GM21423 (cell line): ENCODE measurements around the gene SLC23A2.
"Not testable (repeated sequence)": the region's sequence is repeated elsewhere in the genome, so short reads cannot be mapped to it uniquely, and the experiment has no call there.

Source experiments
- ATAC-seq: cut with Tn5 transposase; IDR thresholded peaks from one replicate; pipeline ENCODE4 v1.9.1; 2021; ENCODE audit warnings: mild to moderate bottlenecking, moderate library complexity; ENCODE audit not compliant: unreplicated experiment

Gene SLC23A2

GRCh38 chr20:4883051-4883450 is 118.3 kb downstream of the SLC23A2 start:
- ATAC-seq = no peak

GRCh38 chr20:4881006-4881730 is 120.1 kb downstream of the SLC23A2 start:
- ATAC-seq = no peak

DNA sequence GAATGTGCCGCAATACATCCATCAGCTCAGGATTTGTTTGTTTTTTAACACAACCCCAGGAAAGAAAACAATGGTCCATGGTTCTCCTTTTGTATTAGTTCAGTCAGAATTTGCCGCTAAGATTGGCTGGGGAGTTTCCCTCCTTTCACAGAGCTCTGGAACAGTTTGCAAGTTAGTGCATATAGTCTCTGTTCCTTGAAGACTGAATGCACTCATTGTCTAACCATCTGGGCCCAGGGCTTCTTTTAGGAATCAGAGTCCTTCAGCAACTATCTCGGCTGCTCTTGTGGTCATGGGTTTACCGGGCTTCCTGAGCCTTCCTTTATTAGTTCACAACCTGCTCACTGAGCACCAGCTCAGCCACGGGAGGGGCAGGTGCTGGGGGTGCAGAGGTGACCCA is 121.3 kb downstream of the SLC23A2 start:
- no peak for ATAC-seq

DNA sequence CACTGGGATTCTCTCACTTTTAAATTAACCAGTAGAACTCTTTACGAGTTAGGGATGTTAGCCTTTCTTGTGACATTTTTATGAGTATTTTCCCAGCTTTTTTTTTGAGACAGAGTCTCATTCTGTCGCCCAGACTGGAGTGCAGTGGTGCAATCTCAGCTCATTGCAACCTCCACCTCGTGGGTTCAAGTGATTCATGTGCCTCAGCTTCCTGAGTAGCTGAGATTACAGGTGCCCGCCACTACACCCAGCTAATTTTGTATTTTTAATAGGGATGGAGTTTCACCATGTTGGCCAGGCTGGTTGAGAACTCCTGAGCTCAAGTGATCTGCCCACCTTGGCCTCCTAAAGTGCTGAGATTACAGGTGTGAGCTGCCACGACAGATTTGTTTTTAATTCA is 123.2 kb downstream of the SLC23A2 start:
- ATAC-seq = not testable (repeated sequence)

- ATAC-seq = no peak
These were observed 124.6 kb downstream of the SLC23A2 start for GRCh38 chr20:4876731-4877130.

DNA sequence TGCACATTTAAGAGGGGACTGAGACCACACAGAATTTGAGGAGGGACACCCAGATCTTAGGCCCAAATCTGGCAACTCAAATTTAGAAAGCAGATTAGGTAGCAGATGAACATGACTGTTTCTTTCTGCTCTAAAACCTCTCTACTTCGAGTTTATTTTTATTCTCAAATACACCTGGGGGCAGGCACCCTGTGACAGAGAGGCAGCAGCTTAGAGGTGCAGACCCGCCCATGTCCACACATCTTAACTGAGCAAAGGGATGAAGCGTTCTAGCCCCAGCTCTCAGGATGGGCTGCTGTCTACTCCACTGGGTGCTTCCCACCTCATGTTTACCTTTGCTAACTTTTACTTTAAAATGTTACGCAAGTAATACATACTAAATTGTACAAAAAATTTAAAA is 125.0 kb downstream of the SLC23A2 start:
- ATAC-seq = no peak

DNA sequence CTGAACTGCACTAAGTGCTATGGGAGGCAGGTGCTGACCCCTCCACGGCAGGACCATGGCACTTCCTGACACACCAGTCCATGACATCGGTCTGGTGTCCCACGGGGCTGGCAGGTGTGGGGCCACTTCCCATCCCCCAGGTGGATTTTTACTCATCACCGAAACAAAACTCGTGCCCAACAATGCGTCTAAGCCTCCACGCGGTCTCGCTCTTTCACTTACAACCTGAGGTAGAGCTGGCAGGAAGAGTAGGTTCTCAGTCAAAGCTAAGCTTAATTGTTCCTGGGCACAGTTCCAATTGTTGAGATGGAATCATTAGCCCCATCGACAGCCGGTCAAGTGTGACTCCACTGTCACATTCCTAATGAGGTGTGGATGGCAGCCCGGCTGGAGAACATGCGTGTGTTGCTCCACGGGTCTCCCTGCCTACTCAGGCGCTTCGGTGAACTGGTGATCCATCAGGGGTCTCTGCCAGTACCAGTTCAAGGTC is 125.7 kb downstream of the SLC23A2 start:
- ATAC-seq = no peak

GRCh38 chr20:4873396-4873795 is 127.9 kb downstream of the SLC23A2 start:
- no peak for ATAC-seq

- ATAC-seq = no peak
These were observed 129.8 kb downstream of the SLC23A2 start for GRCh38 chr20:4871486-4871885.

DNA sequence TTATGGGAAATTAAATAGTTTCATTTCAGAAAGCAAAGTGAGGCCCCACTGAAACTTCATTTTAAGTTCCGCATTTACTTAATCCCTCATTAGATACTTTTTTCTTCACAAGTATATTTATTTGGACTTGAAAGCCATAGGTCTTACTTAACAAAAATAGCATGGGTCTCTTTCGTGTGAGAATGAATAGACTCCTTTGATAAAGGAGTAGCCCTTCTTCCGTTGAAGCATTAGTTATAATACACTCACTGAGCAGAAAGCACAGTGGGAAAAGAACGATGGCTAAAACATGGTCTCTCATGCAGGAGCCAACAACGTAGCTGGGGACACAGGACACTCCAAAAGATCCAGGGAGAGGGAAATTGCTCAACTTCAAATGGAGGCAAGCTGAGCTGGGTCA is 130.4 kb downstream of the SLC23A2 start:
- no peak for ATAC-seq

- no peak for ATAC-seq
These were observed 131.8 kb downstream of the SLC23A2 start for GRCh38 chr20:4869290-4870193.

GRCh38 chr20:4867051-4867450 is 134.3 kb downstream of the SLC23A2 start:
- ATAC-seq = no peak

DNA sequence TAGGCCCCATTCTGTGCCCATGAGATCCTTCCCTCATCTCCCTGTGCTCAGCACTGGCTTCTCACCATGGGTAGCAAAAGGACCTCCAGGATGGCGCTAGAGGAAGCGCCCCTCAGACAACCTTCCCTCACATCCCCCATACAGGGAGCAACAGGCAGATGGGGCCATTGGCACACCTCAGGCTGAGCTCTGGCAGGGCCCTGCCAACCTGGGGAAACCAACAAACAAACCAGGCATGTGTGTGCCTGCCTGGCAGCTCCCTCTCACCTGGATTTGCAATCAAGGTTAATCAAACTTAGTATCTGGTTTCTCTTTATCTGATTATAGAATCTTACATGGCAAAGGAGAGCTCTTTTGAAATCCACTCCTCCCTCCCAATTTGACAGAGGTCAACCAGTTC is 134.9 kb downstream of the SLC23A2 start:
- ATAC-seq = no peak

DNA sequence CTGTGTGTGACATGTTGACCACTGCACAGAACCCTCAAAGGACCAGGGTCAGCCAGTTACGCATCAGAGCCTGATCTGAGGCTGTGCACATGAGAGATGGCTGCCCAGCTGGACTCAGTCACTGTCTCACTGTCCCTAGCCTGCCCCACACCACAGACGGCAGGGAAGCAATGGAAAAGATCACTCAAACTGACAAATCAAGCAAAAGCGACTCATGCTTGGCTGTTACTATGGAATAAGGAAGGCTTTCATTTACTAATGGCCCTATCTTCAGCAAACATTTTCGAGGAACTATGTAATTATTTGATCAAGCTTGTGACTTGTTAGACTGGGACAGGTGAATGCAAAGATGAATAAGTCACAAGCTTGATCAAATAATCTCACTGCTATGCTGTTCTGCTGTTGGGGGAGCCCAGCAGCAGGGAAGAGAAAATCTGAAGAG is 137.0 kb downstream of the SLC23A2 start:
- ATAC-seq = no peak

DNA sequence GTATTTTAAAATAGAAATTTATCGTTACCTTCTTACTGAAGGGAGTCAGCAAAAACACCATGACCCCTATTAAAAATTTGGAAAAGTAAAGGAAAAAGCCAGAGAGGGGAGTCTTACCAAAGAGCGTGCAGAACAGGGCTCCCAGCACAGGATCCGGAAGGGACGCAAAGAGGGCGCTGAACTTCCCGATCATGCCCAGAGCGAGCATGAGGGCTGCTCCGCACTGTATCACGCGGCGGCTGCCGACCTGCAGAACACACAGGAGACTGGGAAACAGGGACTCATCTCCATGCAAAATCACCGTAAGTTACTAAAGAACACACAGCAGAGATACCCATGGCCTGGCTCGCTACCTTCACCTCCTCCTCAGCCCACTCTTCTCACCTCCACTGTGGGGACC is 138.6 kb downstream of the SLC23A2 start:
- ATAC-seq = no peak

DNA sequence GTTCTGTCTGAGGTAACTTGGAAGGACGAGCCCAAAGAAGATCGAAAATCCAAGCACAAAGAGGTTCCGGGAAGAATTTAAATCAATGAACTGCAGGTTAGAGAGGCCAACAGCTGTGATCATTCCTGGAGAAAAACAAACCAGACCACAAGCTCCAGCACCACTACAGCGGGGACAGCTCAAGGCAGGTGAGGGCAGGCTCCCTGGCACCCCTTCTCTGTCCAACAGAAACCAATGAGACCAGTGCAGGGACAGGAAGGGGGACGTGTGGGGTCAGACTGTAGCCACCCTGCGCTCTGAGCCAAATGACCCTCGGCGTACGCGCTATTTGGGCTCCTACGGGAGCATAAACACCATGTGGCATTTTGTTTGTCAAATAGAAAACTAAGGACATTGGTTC is 139.3 kb downstream of the SLC23A2 start:
- no peak for ATAC-seq

DNA sequence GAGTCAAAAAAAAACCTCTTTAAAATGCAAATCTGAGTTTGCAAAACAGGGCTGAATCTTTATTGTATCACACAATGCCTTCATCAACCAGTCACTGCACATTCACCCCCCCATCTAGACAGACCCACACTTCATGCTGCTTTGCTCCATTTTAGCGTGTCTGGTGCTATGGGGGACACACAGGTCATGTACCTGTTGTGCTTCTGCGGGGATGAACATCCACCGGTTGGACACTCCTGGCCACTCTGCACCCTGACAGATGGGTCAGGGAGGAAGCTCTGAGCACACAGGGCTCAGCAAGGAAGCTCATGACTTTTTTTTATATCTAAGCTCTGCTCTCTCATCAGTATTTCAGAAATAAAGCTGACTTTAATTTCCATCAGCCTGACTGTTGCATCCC is 143.3 kb downstream of the SLC23A2 start:
- ATAC-seq = no peak

- ATAC-seq = no peak
These were observed 145.1 kb downstream of the SLC23A2 start for GRCh38 chr20:4856022-4856755.

DNA sequence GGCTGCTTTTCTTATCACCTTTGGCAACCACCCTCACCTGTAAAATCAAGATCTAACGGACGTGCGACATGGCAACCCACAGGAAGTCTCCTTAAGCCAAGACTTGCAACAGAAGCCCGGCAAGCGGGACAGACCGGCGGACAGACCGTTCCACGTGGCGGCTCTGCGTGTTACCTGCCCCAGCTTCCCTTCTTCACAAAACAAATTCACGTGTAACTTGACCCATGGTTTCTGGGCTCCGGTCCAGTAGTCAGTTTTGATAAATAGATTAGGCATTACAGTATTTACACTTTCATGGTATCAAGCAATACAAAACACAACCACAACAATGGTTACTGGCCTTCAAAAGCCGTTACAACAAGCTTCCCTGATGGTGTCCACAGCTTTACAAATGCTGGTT is 145.8 kb downstream of the SLC23A2 start:
- ATAC-seq = no peak

GRCh38 chr20:4855097-4855496 is 146.2 kb downstream of the SLC23A2 start:
- ATAC-seq = no peak

DNA sequence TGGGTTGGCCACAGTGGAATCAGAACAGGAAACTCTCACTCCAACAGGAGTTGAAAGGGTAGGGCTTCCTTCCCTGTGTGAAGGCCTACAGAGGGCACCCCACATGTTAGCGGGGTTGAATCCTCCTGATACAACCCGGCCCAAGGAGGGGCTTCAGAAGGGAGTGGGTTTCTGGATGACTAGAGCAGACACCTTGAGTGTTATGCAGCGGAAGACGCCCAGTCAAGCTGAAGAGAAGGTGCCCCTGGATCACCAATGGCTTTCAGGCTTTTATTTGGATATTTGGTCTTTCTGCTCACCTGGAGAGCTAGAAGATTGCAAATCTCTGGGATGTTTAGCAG is 146.8 kb downstream of the SLC23A2 start:
- no peak for ATAC-seq
